WI38 (cell line): ENCODE measurements around the gene METTL3.

Experiments
- H3K4me3 ChIP-seq: 2 replicates; pipeline ENCODE4 v1.5.1; 2011; ENCODE audit warnings: low read depth, mild to moderate bottlenecking, control low read depth, low read length
- TF ChIP-seq, protein P1 (sequence below): IDR thresholded peaks from 2 replicates; pipeline ENCODE4 v1.5.1; 2012; ENCODE audit warnings: low read depth, mild to moderate bottlenecking, control low read depth, low read length

The METTL3 gene

DNA sequence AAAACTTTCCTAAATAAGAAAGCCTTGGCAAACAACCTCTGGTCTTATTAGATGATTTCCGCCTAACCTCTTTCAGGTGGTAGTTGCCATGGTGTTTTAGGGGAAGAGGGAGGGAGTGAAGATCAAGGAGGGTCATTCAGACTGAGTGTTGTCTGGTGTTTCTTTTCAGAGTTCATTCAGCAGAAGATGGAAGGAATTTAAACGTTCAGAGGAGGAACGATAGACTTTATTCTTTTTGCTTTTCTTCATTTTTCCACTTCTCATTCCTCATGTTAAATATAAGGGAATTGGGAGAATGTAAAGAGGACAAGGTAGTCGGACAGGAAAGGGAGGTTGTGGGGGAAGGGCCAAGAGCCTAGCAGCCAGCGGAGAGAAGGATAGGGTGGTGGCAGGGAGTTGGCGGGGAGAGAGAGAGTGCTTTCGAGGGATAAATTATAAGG, 32.4 kb upstream of the METTL3 start:
- TF ChIP-seq, protein P1, sequence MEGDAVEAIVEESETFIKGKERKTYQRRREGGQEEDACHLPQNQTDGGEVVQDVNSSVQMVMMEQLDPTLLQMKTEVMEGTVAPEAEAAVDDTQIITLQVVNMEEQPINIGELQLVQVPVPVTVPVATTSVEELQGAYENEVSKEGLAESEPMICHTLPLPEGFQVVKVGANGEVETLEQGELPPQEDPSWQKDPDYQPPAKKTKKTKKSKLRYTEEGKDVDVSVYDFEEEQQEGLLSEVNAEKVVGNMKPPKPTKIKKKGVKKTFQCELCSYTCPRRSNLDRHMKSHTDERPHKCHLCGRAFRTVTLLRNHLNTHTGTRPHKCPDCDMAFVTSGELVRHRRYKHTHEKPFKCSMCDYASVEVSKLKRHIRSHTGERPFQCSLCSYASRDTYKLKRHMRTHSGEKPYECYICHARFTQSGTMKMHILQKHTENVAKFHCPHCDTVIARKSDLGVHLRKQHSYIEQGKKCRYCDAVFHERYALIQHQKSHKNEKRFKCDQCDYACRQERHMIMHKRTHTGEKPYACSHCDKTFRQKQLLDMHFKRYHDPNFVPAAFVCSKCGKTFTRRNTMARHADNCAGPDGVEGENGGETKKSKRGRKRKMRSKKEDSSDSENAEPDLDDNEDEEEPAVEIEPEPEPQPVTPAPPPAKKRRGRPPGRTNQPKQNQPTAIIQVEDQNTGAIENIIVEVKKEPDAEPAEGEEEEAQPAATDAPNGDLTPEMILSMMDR = no peak
- no peak overlapping the region for H3K4me3 ChIP-seq

DNA sequence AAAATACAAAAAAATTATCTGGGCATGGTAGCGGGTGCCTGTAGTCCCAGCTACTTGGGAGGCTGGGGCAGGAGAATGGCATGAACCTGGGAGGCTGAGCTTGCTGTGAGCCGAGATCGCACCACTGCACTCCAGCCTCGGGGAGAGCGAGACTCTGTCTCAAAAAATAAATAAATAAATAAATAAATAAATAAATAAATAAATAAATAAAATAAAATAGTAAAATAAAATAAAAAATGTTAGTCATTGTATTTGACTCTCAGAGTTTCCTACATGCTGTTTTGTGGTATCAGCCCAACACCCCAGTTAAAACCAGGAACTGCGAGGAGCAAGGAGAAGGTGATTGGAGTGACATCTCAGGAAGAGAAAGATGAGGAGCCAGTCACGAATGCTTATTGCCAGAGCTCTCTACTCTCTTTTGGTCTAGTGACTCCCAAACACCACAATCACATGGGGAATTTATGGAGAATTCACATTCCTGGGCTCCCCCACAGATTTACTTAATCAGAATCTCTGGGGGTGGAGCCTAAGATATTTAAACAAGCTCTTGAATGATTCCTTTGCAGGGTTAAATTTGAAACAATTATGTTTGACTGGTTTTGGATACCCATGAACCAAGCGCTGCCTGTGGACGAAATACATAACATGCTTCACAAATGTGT, 30.4 kb upstream of the METTL3 start:
- H3K4me3 ChIP-seq = no peak overlapping the region
- TF ChIP-seq, protein P1 = no peak

DNA sequence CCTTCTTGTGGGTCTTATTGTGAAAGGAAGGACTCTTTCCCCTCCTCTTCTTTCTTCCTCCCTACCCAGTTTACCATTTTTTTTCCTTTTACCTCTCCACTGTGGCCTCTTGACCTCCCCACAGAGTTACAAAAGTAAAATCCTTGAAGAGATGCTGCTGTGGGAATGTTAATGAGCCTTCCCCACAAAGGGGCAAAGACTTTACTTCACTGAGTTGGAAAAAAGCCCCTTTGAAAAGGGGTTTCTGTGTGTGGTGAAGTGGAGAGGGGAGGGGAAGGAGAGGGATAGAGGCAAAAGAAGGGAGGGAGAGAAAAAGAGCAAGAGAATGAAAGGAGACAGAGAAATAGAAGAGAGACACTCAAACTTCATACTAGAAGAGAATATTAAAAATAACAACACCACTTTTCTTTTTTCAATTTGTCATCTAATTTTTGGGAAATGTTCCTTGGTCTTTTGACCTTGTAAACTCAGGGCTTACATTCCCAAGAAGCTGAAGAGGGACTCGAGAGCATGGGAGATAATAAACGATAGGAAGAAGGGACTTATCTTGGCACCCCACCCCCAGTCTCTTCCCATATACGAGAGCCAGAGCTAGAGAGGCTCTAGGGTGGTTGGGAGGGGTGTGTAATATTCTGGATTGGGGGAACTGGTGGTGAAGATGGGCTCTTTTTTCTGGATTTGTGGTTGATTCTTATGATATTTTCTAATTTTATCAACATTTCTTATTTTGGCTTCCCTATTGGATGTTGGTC, 28.2 kb upstream of the METTL3 start:
- no peak overlapping the region for H3K4me3 ChIP-seq
- TF ChIP-seq, protein P1 = no peak

DNA sequence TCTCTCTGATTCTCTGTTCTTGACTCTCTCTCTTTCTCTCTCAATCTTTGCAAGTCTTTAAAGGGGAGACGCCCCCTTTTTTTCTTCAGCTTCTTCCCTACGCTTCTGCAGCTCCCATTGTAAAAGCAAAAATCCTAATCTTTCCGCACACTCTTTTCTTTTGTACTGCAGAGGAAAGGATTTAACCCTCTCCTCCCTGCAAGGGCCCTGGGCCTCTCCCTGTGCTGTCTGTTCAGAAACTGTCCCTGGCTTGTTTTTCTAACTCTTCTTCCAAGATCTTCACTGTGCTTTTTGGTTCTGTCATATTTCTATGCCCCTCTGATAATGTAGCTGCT, 25.9 kb upstream of the METTL3 start:
- TF ChIP-seq, protein P1 = no peak
- H3K4me3 ChIP-seq = peak overlapping the region; percentile 22; the same call in 1 of the 2 replicates

DNA sequence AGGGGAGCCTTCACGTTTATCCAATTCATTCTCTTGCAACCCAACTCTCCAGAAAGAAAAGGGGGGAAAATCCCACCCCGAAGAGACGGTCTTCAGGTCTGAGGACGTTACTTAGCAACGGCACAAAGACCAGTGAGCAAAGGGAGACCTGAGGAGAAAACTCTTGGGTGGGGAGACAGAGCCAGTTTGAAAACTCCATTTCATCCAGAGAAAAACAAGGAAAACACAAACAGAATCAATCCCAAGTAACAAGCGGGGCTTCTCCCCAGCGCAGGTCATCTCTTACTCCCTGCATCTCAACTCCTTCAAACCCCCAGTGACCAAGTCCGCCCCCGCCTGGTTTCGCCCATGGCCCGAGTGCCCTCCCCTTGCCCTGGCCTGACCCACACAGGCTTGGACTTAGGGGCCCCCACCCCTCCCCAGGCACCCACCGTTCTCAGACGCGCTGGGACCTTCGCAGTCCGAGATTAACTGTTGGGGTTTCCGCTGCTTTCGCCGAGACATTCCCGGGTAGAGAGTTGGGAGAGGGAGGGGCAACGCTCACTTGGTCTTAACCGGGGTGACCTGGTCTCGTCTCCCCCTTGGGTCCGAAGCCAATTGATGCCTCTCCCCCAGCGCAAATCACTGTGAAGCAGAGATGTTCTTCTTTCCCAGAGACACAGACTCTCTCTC, 25.4 kb upstream of the METTL3 start:
- H3K4me3 ChIP-seq = peak overlapping the region; percentile 22; the same call in 1 of the 2 replicates

DNA sequence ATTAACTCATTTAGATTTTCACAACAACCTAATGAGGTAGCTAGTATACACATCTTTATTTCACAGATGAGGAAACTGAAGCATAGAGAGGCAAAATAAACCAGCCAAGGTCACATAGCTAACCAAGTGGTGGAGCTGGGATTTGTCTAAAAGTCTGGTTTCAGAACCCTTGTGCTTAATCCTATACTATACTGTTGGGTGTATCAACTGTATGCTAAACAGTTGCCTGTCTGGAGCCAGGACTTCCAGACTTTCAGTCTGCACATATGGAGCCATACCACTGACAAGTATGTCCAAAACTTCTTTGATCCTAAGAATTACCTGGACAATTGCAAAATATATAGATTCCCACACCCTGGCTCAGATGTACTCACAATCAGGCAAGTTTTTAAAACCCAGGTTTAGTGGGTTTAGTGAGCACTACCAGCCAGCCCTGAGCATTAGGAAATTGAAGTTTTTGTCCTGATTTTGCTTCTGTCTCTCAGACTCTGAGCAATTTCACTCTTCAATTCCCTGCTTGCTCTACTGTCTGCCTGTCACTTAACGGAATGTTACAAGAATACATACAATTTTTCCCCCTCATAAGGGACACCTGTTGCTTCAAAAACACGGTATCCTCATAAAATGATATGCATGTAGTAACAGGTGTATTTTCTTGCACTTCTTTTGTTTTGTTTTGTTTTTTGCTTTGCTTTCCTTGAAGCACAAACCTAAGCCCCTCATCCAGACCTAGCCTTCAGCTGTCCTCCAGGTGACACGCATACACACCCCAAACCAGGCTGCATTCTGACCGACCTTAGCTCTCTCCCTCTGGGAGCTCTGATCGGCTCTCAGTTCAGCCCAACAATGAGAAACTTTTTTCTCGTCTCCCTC, 24.6 kb upstream of the METTL3 start:
- no peak overlapping the region for H3K4me3 ChIP-seq
- TF ChIP-seq, protein P1 = no peak

More for the DNA sequence above, 25.4 kb upstream of the METTL3 start:
- TF ChIP-seq, protein P1 = no peak
